NCI-H526 treated with DMSO at 0.1 percent for 48 hours (cell line): Measurements from ENCODE around the gene TUBE1.

Source experiments
- DNase-seq: peaks from one replicate; lab custom pipeline; 2025; lab: John Stamatoyannopoulos, UW

Gene TUBE1

GRCh38 chr6:112033791-112034615 is 53.3 kb downstream of the TUBE1 start:
- no peak for DNase-seq

DNA sequence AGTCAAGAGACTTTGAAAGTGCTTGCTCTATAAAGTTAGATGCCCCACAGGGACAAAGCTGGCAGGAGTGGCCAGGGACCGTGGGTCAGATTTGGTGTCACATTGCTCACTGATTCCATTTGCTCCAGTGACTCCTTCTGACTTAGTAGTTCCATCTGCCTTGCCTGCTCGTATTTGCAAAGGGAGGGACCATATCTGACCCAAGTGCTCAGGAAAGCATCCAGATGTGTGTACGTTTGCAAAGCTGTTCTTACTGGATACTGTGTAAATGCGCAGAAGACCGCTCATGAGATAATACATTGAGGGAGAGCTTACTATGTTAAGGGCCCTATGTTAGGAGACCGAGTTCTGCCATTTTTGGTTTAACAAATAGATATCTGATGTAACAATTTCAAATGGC is 54.6 kb downstream of the TUBE1 start:
- no peak for DNase-seq

- no peak for DNase-seq
Measured at GRCh38 chr6:112031960-112032359, 55.3 kb downstream of the TUBE1 start.

GRCh38 chr6:112030961-112031660 is 56.2 kb downstream of the TUBE1 start:
- no peak for DNase-seq

- no peak for DNase-seq
Measured at GRCh38 chr6:112030206-112030960, 56.9 kb downstream of the TUBE1 start.

- peak; percentile 51 for DNase-seq
Measured at GRCh38 chr6:112029045-112029822, 58.0 kb downstream of the TUBE1 start.

- DNase-seq: no peak
Measured at GRCh38 chr6:112027942-112028674, 59.2 kb downstream of the TUBE1 start.

- DNase-seq: no peak
Measured at GRCh38 chr6:112026933-112027332, 60.3 kb downstream of the TUBE1 start.

GRCh38 chr6:112024464-112024863 is 62.8 kb downstream of the TUBE1 start:
- no peak for DNase-seq

DNA sequence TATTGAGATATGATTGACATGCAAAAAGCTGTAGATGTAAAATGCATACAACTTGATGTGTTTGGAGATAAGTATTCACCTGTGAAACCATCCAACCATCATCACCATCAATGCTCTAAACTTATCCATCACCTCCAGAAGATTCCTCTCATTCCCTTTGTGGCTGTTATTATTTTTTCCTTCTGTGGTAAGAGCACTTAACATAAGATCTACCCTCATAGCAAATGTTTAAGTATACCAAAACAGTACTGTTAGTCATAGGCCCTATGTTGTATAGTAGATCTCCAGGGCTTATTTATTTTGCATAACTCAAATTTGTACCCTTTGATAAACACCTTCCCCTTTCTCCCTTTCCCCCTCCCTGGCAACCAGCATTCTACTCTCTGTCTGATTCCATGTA is 64.5 kb downstream of the TUBE1 start:
- DNase-seq: no peak

DNA sequence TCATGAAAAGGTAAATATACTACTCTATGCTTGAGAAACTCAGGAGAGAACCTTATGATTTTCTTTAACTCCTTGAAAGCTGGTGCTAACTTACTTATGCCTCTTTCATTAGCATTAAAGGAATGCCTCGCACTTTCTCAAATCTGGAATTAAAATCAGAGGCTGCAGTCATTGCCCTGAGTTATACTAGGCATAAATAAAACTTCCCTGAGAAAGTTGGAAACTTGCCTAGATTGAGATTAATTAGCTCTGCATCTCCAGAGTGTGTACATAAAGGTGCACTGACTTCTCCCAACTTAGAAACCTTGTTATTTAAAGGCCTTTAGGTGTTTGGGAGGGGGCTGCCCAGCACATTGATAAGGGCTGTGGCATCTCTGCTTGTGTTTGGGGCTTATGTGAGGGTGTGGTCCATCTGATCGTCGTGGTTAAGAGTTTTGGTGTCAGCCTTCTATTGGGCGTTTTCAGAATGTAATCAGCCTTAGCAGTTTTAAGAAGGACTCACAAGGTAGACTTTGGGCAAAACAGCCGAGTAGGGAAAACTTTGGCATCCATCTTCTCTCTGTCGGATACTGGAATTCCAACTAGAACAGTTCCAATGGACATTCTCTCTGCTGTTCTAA is 65.5 kb downstream of the TUBE1 start:
- no peak for DNase-seq
